ENCODE data around the gene IMMT. TPM values are rescaled to one million over a fixed set of nuclear protein-coding genes. Genes with fewer than 3 reads are reported as not detected.
A peak's percentile ranks its signal among the peaks of the same experiment; 100 is the strongest.

The IMMT gene
- total RNA-seq, 5 donors from 2014 or later (not counting 1 experiment from before 2014, with no cell fraction given) = 71.0 to 93.5 (median 75.2) TPM

GRCh38 chr2:86216575-86217555, 21.6 kb upstream of the IMMT start:
- H3K36me3 Mint-ChIP-seq = peaks cover 20% of the 10 kb centered on the region
- H3K4me1 ChIP-seq (ENCODE audit: control insufficient read depth in 1 of 2, extremely low read depth in 1 of 2, insufficient read depth in 2 of 2, low read length in 2 of 2) = peaks cover 0 to 12% of the 10 kb centered on the region in 2 experiments
- DNase-seq (no peak), ATAC-seq (replicated peaks in 1 of 4) (no peak)
- CTCF ChIA-PET = interaction anchor here (0.6 to 1.8 kb wide), 2 partner anchors 10 to 14 kb away, joined by 4 read pairs; no protein-coding TSS in a partner anchor
- POLR2A ChIA-PET = no interaction called here
- no peaks in the 10 kb centered on the region for H3K27me3 Mint-ChIP-seq
- WGBS (ENCODE audit: insufficient coverage) = 83% methylated on average over 11 of the region's 13 CpGs
- no peaks in the 10 kb centered on the region for H3K9me3 Mint-ChIP-seq
- H3K27me3 ChIP-seq (replicated peaks in 1 of 2; ENCODE audit: control insufficient read depth in 2 of 2, extremely low read depth in 1 of 2, insufficient read depth in 2 of 2, low read length in 1 of 2) = peaks cover 0 to 5% of the 10 kb centered on the region in 2 experiments
- H3K36me3 ChIP-seq (ENCODE audit: control insufficient read depth in 2 of 2, extremely low read depth in 1 of 2, insufficient read depth in 1 of 2, low read length in 1 of 2) = peaks cover 5 to 13% of the 10 kb centered on the region in 2 donors
- no peak overlapping the region for H3K4me3 ChIP-seq (ENCODE audit: control insufficient read depth in 1 of 2, extremely low read depth in 1 of 2, low read length in 1 of 2)
- no peaks in the 10 kb centered on the region for H3K9me3 ChIP-seq
- H3K27ac ChIP-seq (ENCODE audit: low read length) = no peak overlapping the region
- H3K27ac Mint-ChIP-seq = no peak overlapping the region
- no peak overlapping the region for H3K4me3 Mint-ChIP-seq
- H3K4me1 Mint-ChIP-seq = peaks cover 9 to 14% (median 13%) of the 10 kb centered on the region in 3 donors

- H3K9me3 Mint-ChIP-seq = no peaks in the 10 kb centered on the region
- ATAC-seq (replicated peaks in 1 of 4) = no peak
Measured at GRCh38 chr2:86214503-86214832, 19.2 kb upstream of the IMMT start.

GRCh38 chr2:86213699-86214502, 18.6 kb upstream of the IMMT start:
- no peak overlapping the region for H3K4me3 Mint-ChIP-seq
- ATAC-seq (replicated peaks in 1 of 4) (no peak), DNase-seq (no peak)
- CTCF ChIA-PET = interaction anchor here in 1 of 2 donors (1.0 kb wide), 1 partner anchor 228 kb away, joined by 7 read pairs; no protein-coding TSS in a partner anchor
- H3K4me1 Mint-ChIP-seq = peaks cover 6 to 9% (median 7%) of the 10 kb centered on the region in 3 donors
- Histone ChIP-seq H3K27me3 (replicated peaks in 1 of 2; ENCODE audit: control insufficient read depth in 2 of 2, extremely low read depth in 1 of 2, insufficient read depth in 2 of 2, low read length in 1 of 2) (no peaks in the 10 kb centered on the region), H3K4me1 (ENCODE audit: control insufficient read depth in 1 of 2, extremely low read depth in 1 of 2, insufficient read depth in 2 of 2, low read length in 2 of 2) (peaks cover 0 to 5% of the 10 kb centered on the region in 2 experiments), H3K27ac (ENCODE audit: low read length) (no peak overlapping the region), H3K36me3 (ENCODE audit: control insufficient read depth in 2 of 2, extremely low read depth in 1 of 2, insufficient read depth in 1 of 2, low read length in 1 of 2) (peaks cover 9 to 38% of the 10 kb centered on the region in 2 donors), H3K9me3 (no peaks in the 10 kb centered on the region), H3K4me3 (ENCODE audit: control insufficient read depth in 1 of 2, extremely low read depth in 1 of 2, low read length in 1 of 2) (no peak overlapping the region)
- H3K27ac Mint-ChIP-seq = peak overlapping the region; percentile 56 to 74
- no peaks in the 10 kb centered on the region for H3K9me3 Mint-ChIP-seq
- H3K36me3 Mint-ChIP-seq = peaks cover 43% of the 10 kb centered on the region
- POLR2A ChIA-PET = no interaction called here
- no peaks in the 10 kb centered on the region for H3K27me3 Mint-ChIP-seq
- 89% methylated on average over 1 of the region's 4 CpGs for WGBS (ENCODE audit: insufficient coverage)

More at GRCh38 chr2:86214503-86214832, 19.2 kb upstream of the IMMT start:
- H3K4me3 Mint-ChIP-seq = no peak overlapping the region
- ChIA-PET CTCF (interaction anchor here in 1 of 2 donors (0.6 kb wide), 1 partner anchor 387 kb away, joined by 3 read pairs; no protein-coding TSS in a partner anchor), POLR2A (interaction anchor here in 1 of 2 donors (0.6 kb wide), 1 partner anchor 416 kb away, joined by 3 read pairs; no protein-coding TSS in a partner anchor)
- no peak overlapping the region for H3K27ac ChIP-seq (ENCODE audit: low read length)
- peak overlapping the region in 1 of 2 donors; percentile 56 for H3K27ac Mint-ChIP-seq
- no peak overlapping the region for H3K4me3 ChIP-seq (ENCODE audit: control insufficient read depth in 1 of 2, extremely low read depth in 1 of 2, low read length in 1 of 2)
- H3K27me3 Mint-ChIP-seq = no peaks in the 10 kb centered on the region
- no CpG with 5 or more reads among the region's 2 CpGs for WGBS (ENCODE audit: insufficient coverage)
- no peaks in the 10 kb centered on the region for H3K27me3 ChIP-seq (replicated peaks in 1 of 2; ENCODE audit: control insufficient read depth in 2 of 2, extremely low read depth in 1 of 2, insufficient read depth in 2 of 2, low read length in 1 of 2)
- peaks cover 0 to 5% of the 10 kb centered on the region in 2 experiments for H3K4me1 ChIP-seq (ENCODE audit: control insufficient read depth in 1 of 2, extremely low read depth in 1 of 2, insufficient read depth in 2 of 2, low read length in 2 of 2)
- no peaks in the 10 kb centered on the region for H3K9me3 ChIP-seq
- DNase-seq = no peak
- H3K36me3 ChIP-seq (ENCODE audit: control insufficient read depth in 2 of 2, extremely low read depth in 1 of 2, insufficient read depth in 1 of 2, low read length in 1 of 2) = peaks cover 5 to 33% of the 10 kb centered on the region in 2 donors
- H3K4me1 Mint-ChIP-seq = peaks cover 6 to 9% (median 7%) of the 10 kb centered on the region in 3 donors
- peaks cover 40% of the 10 kb centered on the region for H3K36me3 Mint-ChIP-seq

DNA sequence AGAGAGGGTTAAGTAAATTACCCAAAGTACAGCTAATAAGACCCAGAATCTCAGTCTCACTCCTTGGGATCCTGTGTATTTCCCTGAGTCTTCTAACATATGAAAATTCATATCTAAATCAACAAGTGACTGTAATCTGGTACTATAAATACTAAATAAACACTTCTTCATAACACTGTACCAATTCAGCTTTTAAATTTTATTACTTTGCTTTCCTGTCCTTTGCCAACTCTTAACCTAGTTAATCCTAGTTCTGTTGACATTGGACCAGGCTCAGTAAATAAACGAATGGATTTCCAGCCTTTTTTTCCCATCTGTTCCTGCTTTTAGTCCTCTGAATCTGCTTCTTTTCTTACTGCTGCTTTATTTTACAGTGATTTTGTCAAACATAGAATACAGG, 17.8 kb upstream of the IMMT start:
- Histone ChIP-seq H3K4me1 (ENCODE audit: control insufficient read depth in 1 of 2, extremely low read depth in 1 of 2, insufficient read depth in 2 of 2, low read length in 2 of 2) (no peaks in the 10 kb centered on the region), H3K9me3 (no peaks in the 10 kb centered on the region), H3K27me3 (replicated peaks in 1 of 2; ENCODE audit: control insufficient read depth in 2 of 2, extremely low read depth in 1 of 2, insufficient read depth in 2 of 2, low read length in 1 of 2) (no peaks in the 10 kb centered on the region), H3K4me3 (ENCODE audit: control insufficient read depth in 1 of 2, extremely low read depth in 1 of 2, low read length in 1 of 2) (no peak overlapping the region), H3K27ac (ENCODE audit: low read length) (no peak overlapping the region), H3K36me3 (ENCODE audit: control insufficient read depth in 2 of 2, extremely low read depth in 1 of 2, insufficient read depth in 1 of 2, low read length in 1 of 2) (peaks cover 9 to 47% of the 10 kb centered on the region in 2 donors)
- no peak for ATAC-seq (replicated peaks in 1 of 4)
- no peaks in the 10 kb centered on the region for H3K9me3 Mint-ChIP-seq
- no CpG with 5 or more reads among the region's 1 CpG for WGBS (ENCODE audit: insufficient coverage)
- POLR2A ChIA-PET = interaction anchor here in 1 of 2 donors (0.5 kb wide), 1 partner anchor 475 kb away, joined by 5 read pairs; no protein-coding TSS in a partner anchor
- no peak for DNase-seq
- H3K4me3 Mint-ChIP-seq = no peak overlapping the region
- H3K36me3 Mint-ChIP-seq = peaks cover 48% of the 10 kb centered on the region
- CTCF ChIA-PET = interaction anchor here (1.0 kb wide), 2 partner anchors 8 to 229 kb away, joined by 3 to 7 read pairs; no protein-coding TSS in a partner anchor
- peaks cover 1 to 7% (median 4%) of the 10 kb centered on the region in 3 donors for H3K4me1 Mint-ChIP-seq
- H3K27me3 Mint-ChIP-seq = no peaks in the 10 kb centered on the region
- H3K27ac Mint-ChIP-seq = peak overlapping the region in 1 of 2 donors; percentile 74

- Mint-ChIP-seq H3K9me3 (no peaks in the 10 kb centered on the region), H3K4me1 (peaks cover 0 to 5% (median 3%) of the 10 kb centered on the region in 3 donors), H3K4me3 (no peak overlapping the region), H3K27ac (no peak overlapping the region), H3K36me3 (peaks cover 54% of the 10 kb centered on the region), H3K27me3 (no peaks in the 10 kb centered on the region)
- Histone ChIP-seq H3K36me3 (ENCODE audit: control insufficient read depth in 2 of 2, extremely low read depth in 1 of 2, insufficient read depth in 1 of 2, low read length in 1 of 2) (peaks cover 9 to 59% of the 10 kb centered on the region in 2 donors), H3K4me3 (ENCODE audit: control insufficient read depth in 1 of 2, extremely low read depth in 1 of 2, low read length in 1 of 2) (no peak overlapping the region), H3K4me1 (ENCODE audit: control insufficient read depth in 1 of 2, extremely low read depth in 1 of 2, insufficient read depth in 2 of 2, low read length in 2 of 2) (no peaks in the 10 kb centered on the region), H3K27me3 (replicated peaks in 1 of 2; ENCODE audit: control insufficient read depth in 2 of 2, extremely low read depth in 1 of 2, insufficient read depth in 2 of 2, low read length in 1 of 2) (no peaks in the 10 kb centered on the region), H3K9me3 (no peaks in the 10 kb centered on the region), H3K27ac (ENCODE audit: low read length) (no peak overlapping the region)
- CTCF ChIA-PET = no interaction called here
- ATAC-seq (replicated peaks in 1 of 4) (no peak), DNase-seq (no peak)
- no CpG with 5 or more reads among the region's 2 CpGs for WGBS (ENCODE audit: insufficient coverage)
- POLR2A ChIA-PET = no interaction called here
Measured at GRCh38 chr2:86211796-86212188, 16.5 kb upstream of the IMMT start.

All from T-cell (primary cell).